GM23338 (cell line): ENCODE results near the gene BARX2. TPM values are rescaled to one million over a fixed set of nuclear protein-coding genes. Genes with fewer than 3 reads are reported as not detected.

Experiments used
- ATAC-seq: fragments of 200-7000 bp; cut with Tn5 transposase; 3 replicates; pipeline ENCODE4 v1.9.1; 2020
- DNase-seq: peaks from one replicate; pipeline ENCODE4 v3.0.0-alpha.2; 2015; ENCODE audit warnings: low spot score
- H2AFZ ChIP-seq: fragments of 200-600 bp; sonication (generic); 2 replicates; pipeline ENCODE4 v1.8.0; 2016; ENCODE audit warnings: antibody characterized with exemption, mild to moderate bottlenecking, moderate library complexity
- H3F3A ChIP-seq: fragments of 200-600 bp; sonication (generic); replicated peaks from 2 replicates; pipeline ENCODE4 v1.8.0; 2017; ENCODE audit warnings: antibody characterized with exemption, mixed run types, low read depth
- H3K27ac ChIP-seq: fragments of 200-600 bp; sonication (generic); 2 replicates; pipeline ENCODE4 v1.6.1; 2016; ENCODE audit warnings: low read depth
- H3K27me3 ChIP-seq: fragments of 200-600 bp; sonication (generic); 2 replicates; pipeline ENCODE4 v1.8.0; 2016; ENCODE audit warnings: mild to moderate bottlenecking, mixed run types, moderate library complexity; ENCODE audit not compliant: insufficient read depth
- H3K36me3 ChIP-seq: fragments of 200-600 bp; sonication (generic); 2 replicates; pipeline ENCODE4 v1.8.0; 2016; ENCODE audit warnings: mild to moderate bottlenecking; ENCODE audit not compliant: insufficient read depth
- H3K4me1 ChIP-seq: fragments of 200-600 bp; sonication (generic); 2 replicates; pipeline ENCODE4 v1.8.0; 2016; ENCODE audit warnings: mild to moderate bottlenecking, moderate library complexity; ENCODE audit not compliant: insufficient read depth
- H3K4me2 ChIP-seq: fragments of 200-600 bp; sonication (generic); 2 replicates; pipeline ENCODE4 v1.7.1; 2017; ENCODE audit warnings: mixed run types
- H3K4me3 ChIP-seq: fragments of 200-600 bp; sonication (generic); 2 replicates; pipeline ENCODE4 v1.6.1; 2016; ENCODE audit warnings: mixed run types
- H3K79me2 ChIP-seq: fragments of 200-600 bp; sonication (generic); replicated peaks from 2 replicates; pipeline ENCODE4 v1.8.0; 2017; ENCODE audit warnings: mild to moderate bottlenecking; ENCODE audit not compliant: insufficient read depth
- H3K9me2 ChIP-seq: fragments of 200-600 bp; sonication (generic); 2 replicates; pipeline ENCODE4 v1.8.0; 2017; ENCODE audit not compliant: insufficient read depth
- H4K20me1 ChIP-seq: fragments of 200-600 bp; sonication (generic); replicated peaks from 2 replicates; pipeline ENCODE4 v1.8.0; 2017; ENCODE audit warnings: mild to moderate bottlenecking; ENCODE audit not compliant: insufficient read depth
- H3K27ac Mint-ChIP-seq: 2 replicates; pipeline ENCODE4 v1.8.0; 2020; ENCODE audit warnings: inconsistent platforms, mild to moderate bottlenecking, moderate library complexity, mixed read lengths
- H3K27me3 Mint-ChIP-seq: 3 replicates; pipeline ENCODE4 v1.8.0; 2022; ENCODE audit warnings: low read depth, mild to moderate bottlenecking, moderate library complexity, mixed read lengths, inconsistent platforms; ENCODE audit not compliant: insufficient read depth, poor library complexity
- H3K36me3 Mint-ChIP-seq: 3 replicates; pipeline ENCODE4 v1.8.0; 2021; ENCODE audit warnings: low read depth, mild to moderate bottlenecking, inconsistent platforms, moderate library complexity, mixed read lengths
- H3K4me1 Mint-ChIP-seq: 3 replicates; pipeline ENCODE4 v1.8.0; 2020; ENCODE audit warnings: mild to moderate bottlenecking, inconsistent platforms, mixed read lengths
- H3K4me3 Mint-ChIP-seq: 3 replicates; pipeline ENCODE4 v1.8.0; 2021; ENCODE audit warnings: moderate library complexity, mild to moderate bottlenecking, inconsistent platforms, mixed read lengths
- H3K9me3 Mint-ChIP-seq: 3 replicates; pipeline ENCODE4 v1.8.0; 2020; ENCODE audit warnings: moderate library complexity, mild to moderate bottlenecking, inconsistent platforms, mixed read lengths
- CREB1 ChIP-seq: fragments of 250-450 bp; sonication (Bioruptor Pico); IDR thresholded peaks from 2 replicates; pipeline ENCODE4 v1.5.0; 2020; ENCODE audit warnings: low read depth, mild to moderate bottlenecking, moderate library complexity
- EZH2phosphoT487 ChIP-seq: fragments of 200-600 bp; sonication (generic); IDR thresholded peaks from one replicate; pipeline ENCODE4 v1.8.1; 2018; ENCODE audit warnings: antibody characterized with exemption; ENCODE audit not compliant: unreplicated experiment
- JUNB ChIP-seq: IDR thresholded peaks from one replicate; pipeline ENCODE4 v1.6.1; 2016; ENCODE audit warnings: antibody characterized with exemption; ENCODE audit not compliant: unreplicated experiment
- NANOG ChIP-seq: IDR thresholded peaks from 2 replicates; pipeline ENCODE4 v1.6.1; 2016; ENCODE audit warnings: antibody characterized with exemption, borderline replicate concordance
- ZNF331 ChIP-seq: fragments of 250-450 bp; sonication (Bioruptor Pico); IDR thresholded peaks from 2 replicates; pipeline ENCODE4 v1.5.0; 2020; ENCODE audit warnings: low read depth, mild to moderate bottlenecking, moderate library complexity
- polyA plus RNA-seq: library from polyadenylated mRNA; unstranded; fragments of >200 nt; fragmentation: Nextera tagmentation; extraction: Ambion mirVana; gene quantifications from 2 replicates; pipeline ENCODE4 v1.2.1, GENCODE V29; 2016
- total RNA-seq: library from RNA; depleted of rRNA; stranded (reverse); fragments of >200 nt; shearing (Covaris generic); gene quantifications from 2 replicates; pipeline ENCODE4 v1.2.3, GENCODE V29; 2014
- TF ChIP-seq, protein P1 (sequence below): fragments of 250-450 bp; sonication (Bioruptor Pico); IDR thresholded peaks from 2 replicates; pipeline ENCODE4 v1.5.0; 2020; ENCODE audit warnings: mild to moderate bottlenecking, moderate library complexity
- TF ChIP-seq, protein P2 (sequence below): IDR thresholded peaks from one replicate; pipeline ENCODE4 v1.6.1; 2018; ENCODE audit warnings: antibody characterized with exemption; ENCODE audit not compliant: unreplicated experiment
- TF ChIP-seq, protein P3 (sequence below): IDR thresholded peaks from 2 replicates; pipeline ENCODE4 v1.6.1; 2016; ENCODE audit warnings: antibody characterized with exemption
- TF ChIP-seq, protein P4 (sequence below), 2 experiments: fragments of 200-600 bp in 1 of 2; sonication (generic) in 1 of 2; conservative IDR thresholded peaks; 2 replicates each; pipeline versions ENCODE4 v1.5.1 to v1.6.1; 2016 to 2017; ENCODE audit warnings: antibody characterized with exemption in 2 of 2, low read depth in 2 of 2, mild to moderate bottlenecking in 2 of 2, moderate library complexity in 1 of 2

Gene BARX2
- total and polyA plus RNA-seq, 2 experiments from 2014 or later, result not detected

DNA sequence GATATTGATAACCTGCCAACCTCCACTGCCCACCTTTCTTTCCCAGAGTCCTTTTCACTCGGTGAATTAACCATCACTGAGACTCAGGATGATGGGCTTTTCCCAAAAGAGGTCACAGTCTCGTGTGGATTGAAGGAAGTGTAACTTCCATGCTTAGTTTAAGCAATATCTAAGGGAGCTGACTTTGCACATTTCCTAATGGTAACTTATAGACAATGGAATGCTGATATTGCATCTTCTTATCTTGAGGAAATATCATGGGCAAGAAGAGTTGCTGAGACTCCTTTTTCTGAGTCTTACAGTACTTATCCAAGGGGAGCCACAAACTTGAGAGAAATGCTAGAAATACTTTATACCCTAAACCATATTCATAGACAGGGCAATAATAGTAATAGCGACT lies 8.8 kb downstream of the BARX2 start (continued):
- TF ChIP-seq, protein P1, sequence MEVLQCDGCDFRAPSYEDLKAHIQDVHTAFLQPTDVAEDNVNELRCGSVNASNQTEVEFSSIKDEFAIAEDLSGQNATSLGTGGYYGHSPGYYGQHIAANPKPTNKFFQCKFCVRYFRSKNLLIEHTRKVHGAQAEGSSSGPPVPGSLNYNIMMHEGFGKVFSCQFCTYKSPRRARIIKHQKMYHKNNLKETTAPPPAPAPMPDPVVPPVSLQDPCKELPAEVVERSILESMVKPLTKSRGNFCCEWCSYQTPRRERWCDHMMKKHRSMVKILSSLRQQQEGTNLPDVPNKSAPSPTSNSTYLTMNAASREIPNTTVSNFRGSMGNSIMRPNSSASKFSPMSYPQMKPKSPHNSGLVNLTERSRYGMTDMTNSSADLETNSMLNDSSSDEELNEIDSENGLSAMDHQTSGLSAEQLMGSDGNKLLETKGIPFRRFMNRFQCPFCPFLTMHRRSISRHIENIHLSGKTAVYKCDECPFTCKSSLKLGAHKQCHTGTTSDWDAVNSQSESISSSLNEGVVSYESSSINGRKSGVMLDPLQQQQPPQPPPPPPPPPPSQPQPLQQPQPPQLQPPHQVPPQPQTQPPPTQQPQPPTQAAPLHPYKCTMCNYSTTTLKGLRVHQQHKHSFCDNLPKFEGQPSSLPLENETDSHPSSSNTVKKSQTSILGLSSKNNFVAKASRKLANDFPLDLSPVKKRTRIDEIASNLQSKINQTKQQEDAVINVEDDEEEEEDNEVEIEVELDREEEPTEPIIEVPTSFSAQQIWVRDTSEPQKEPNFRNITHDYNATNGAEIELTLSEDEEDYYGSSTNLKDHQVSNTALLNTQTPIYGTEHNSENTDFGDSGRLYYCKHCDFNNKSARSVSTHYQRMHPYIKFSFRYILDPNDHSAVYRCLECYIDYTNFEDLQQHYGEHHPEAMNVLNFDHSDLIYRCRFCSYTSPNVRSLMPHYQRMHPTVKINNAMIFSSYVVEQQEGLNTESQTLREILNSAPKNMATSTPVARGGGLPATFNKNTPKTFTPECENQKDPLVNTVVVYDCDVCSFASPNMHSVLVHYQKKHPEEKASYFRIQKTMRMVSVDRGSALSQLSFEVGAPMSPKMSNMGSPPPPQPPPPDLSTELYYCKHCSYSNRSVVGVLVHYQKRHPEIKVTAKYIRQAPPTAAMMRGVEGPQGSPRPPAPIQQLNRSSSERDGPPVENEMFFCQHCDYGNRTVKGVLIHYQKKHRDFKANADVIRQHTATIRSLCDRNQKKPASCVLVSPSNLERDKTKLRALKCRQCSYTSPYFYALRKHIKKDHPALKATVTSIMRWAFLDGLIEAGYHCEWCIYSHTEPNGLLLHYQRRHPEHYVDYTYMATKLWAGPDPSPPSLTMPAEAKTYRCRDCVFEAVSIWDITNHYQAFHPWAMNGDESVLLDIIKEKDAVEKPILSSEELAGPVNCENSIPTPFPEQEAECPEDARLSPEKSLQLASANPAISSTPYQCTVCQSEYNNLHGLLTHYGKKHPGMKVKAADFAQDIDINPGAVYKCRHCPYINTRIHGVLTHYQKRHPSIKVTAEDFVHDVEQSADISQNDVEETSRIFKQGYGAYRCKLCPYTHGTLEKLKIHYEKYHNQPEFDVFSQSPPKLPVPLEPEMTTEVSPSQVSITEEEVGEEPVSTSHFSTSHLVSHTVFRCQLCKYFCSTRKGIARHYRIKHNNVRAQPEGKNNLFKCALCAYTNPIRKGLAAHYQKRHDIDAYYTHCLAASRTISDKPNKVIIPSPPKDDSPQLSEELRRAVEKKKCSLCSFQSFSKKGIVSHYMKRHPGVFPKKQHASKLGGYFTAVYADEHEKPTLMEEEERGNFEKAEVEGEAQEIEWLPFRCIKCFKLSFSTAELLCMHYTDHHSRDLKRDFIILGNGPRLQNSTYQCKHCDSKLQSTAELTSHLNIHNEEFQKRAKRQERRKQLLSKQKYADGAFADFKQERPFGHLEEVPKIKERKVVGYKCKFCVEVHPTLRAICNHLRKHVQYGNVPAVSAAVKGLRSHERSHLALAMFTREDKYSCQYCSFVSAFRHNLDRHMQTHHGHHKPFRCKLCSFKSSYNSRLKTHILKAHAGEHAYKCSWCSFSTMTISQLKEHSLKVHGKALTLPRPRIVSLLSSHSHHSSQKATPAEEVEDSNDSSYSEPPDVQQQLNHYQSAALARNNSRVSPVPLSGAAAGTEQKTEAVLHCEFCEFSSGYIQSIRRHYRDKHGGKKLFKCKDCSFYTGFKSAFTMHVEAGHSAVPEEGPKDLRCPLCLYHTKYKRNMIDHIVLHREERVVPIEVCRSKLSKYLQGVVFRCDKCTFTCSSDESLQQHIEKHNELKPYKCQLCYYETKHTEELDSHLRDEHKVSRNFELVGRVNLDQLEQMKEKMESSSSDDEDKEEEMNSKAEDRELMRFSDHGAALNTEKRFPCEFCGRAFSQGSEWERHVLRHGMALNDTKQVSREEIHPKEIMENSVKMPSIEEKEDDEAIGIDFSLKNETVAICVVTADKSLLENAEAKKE, result no peak
- no peak for TF ChIP-seq ZNF331 (CRISPR knock-in tag)
- TF ChIP-seq EZH2phosphoT487, result no peak
- TF ChIP-seq, protein P2, sequence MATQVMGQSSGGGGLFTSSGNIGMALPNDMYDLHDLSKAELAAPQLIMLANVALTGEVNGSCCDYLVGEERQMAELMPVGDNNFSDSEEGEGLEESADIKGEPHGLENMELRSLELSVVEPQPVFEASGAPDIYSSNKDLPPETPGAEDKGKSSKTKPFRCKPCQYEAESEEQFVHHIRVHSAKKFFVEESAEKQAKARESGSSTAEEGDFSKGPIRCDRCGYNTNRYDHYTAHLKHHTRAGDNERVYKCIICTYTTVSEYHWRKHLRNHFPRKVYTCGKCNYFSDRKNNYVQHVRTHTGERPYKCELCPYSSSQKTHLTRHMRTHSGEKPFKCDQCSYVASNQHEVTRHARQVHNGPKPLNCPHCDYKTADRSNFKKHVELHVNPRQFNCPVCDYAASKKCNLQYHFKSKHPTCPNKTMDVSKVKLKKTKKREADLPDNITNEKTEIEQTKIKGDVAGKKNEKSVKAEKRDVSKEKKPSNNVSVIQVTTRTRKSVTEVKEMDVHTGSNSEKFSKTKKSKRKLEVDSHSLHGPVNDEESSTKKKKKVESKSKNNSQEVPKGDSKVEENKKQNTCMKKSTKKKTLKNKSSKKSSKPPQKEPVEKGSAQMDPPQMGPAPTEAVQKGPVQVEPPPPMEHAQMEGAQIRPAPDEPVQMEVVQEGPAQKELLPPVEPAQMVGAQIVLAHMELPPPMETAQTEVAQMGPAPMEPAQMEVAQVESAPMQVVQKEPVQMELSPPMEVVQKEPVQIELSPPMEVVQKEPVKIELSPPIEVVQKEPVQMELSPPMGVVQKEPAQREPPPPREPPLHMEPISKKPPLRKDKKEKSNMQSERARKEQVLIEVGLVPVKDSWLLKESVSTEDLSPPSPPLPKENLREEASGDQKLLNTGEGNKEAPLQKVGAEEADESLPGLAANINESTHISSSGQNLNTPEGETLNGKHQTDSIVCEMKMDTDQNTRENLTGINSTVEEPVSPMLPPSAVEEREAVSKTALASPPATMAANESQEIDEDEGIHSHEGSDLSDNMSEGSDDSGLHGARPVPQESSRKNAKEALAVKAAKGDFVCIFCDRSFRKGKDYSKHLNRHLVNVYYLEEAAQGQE, result no peak

DNA sequence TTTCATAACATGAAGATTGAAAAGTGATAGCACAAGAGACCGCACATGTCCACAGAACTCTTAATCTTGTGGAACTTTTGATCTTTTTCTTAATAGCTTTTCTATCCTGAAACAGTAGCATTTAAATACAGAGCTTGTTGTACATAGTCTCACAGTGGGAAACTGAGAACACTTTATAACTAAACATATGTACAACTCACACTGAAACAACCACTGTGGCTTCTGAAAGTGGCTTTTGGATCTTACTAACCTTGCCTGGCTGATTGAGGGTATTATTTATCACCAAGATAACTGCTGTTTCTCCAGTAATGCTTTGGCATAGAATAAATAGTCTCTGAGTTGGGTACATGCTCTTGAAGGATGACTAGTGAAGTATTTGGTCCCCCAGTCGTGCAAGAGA lies 10.2 kb downstream of the BARX2 start:
- Mint-ChIP-seq H3K4me1 (no peaks in the 10 kb centered on the region), H3K27me3 (peaks cover 4% of the 10 kb centered on the region), H3K27ac (no peak overlapping the region), H3K9me3 (no peaks in the 10 kb centered on the region), H3K4me3 (no peak overlapping the region), H3K36me3 (no peaks in the 10 kb centered on the region)
- Histone ChIP-seq H3K79me2 (no peaks in the 10 kb centered on the region), H3K4me2 (no peak overlapping the region), H3K36me3 (no peaks in the 10 kb centered on the region), H3F3A (no peaks in the 10 kb centered on the region), H2AFZ (no peak overlapping the region), H4K20me1 (no peaks in the 10 kb centered on the region), H3K27me3 (no peaks in the 10 kb centered on the region), H3K27ac (no peak overlapping the region), H3K4me3 (no peak overlapping the region), H3K4me1 (no peaks in the 10 kb centered on the region), H3K9me2 (no peaks in the 10 kb centered on the region)
- ATAC-seq (no peak), DNase-seq (no peak)
- TF ChIP-seq JUNB, result no peak
- no peak for TF ChIP-seq CREB1 (CRISPR knock-in tag)
- TF ChIP-seq ZNF331 (CRISPR knock-in tag), result no peak
- TF ChIP-seq, protein P3, sequence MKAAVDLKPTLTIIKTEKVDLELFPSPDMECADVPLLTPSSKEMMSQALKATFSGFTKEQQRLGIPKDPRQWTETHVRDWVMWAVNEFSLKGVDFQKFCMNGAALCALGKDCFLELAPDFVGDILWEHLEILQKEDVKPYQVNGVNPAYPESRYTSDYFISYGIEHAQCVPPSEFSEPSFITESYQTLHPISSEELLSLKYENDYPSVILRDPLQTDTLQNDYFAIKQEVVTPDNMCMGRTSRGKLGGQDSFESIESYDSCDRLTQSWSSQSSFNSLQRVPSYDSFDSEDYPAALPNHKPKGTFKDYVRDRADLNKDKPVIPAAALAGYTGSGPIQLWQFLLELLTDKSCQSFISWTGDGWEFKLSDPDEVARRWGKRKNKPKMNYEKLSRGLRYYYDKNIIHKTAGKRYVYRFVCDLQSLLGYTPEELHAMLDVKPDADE, result no peak
- TF ChIP-seq, protein P2, result no peak
- TF ChIP-seq NANOG, result no peak
- TF ChIP-seq, protein P4, sequence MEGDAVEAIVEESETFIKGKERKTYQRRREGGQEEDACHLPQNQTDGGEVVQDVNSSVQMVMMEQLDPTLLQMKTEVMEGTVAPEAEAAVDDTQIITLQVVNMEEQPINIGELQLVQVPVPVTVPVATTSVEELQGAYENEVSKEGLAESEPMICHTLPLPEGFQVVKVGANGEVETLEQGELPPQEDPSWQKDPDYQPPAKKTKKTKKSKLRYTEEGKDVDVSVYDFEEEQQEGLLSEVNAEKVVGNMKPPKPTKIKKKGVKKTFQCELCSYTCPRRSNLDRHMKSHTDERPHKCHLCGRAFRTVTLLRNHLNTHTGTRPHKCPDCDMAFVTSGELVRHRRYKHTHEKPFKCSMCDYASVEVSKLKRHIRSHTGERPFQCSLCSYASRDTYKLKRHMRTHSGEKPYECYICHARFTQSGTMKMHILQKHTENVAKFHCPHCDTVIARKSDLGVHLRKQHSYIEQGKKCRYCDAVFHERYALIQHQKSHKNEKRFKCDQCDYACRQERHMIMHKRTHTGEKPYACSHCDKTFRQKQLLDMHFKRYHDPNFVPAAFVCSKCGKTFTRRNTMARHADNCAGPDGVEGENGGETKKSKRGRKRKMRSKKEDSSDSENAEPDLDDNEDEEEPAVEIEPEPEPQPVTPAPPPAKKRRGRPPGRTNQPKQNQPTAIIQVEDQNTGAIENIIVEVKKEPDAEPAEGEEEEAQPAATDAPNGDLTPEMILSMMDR (conservative IDR thresholded peaks at IDR 0.05; ENCODE audit: low read depth in 2 of 2), result no peak
